HG03108 (cell line): Measurements from ENCODE around the gene TBC1D3.
"Not testable (repeated sequence)": the region's sequence is repeated elsewhere in the genome, so short reads cannot be mapped to it uniquely, and the experiment has no call there.

Source experiments
- ATAC-seq: cut with Tn5 transposase; IDR thresholded peaks from one replicate; pipeline ENCODE4 v1.9.1; 2021; ENCODE audit warnings: moderate library complexity; ENCODE audit not compliant: unreplicated experiment

TBC1D3 gene

DNA sequence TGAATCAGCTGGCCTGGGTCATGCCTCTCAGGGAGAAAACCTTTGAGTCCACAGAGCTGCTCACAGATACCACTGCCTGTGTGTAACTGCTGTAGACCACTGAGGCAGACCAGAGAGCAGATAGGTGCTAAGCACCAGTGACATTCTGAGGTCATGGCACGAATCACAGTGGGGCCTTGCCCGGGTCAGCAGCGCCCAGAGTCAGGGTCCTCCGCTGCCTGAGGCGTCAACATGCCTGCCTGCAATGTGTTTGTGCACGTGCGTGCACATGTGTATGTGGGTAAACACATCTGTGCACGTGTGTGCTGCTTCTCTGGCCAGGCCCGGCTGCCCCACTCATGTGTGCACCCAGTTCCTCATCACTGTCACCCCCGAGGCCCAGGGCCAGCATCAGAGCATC lies at the start of gene TBC1D3:
Gene TBC1D3 (minus strand): TSS at position 101 of the 400 bp plus-strand sequence. CDS start 1,526 bp downstream, outside the sequence.
- not testable (repeated sequence) for ATAC-seq

DNA sequence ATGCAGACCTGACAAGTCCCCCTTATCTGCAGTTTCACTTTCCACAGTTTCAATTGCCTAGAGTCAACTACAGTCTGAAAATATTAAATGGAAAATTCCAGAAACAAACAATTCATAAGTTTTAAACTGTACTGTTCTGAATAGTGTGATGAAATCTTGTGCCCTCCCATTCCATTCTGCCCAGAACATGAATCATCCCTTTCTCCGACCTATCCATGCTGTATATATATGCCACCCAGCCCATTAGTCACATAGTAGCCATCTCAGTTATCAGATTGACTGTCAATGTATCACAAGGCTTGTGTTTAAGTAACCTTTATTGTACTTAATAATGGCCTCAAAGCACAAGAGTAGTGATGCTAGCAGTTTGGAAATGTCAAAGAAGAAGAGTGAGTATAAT lies 40.4 kb upstream of the TBC1D3 start:
- not testable (repeated sequence) for ATAC-seq

DNA sequence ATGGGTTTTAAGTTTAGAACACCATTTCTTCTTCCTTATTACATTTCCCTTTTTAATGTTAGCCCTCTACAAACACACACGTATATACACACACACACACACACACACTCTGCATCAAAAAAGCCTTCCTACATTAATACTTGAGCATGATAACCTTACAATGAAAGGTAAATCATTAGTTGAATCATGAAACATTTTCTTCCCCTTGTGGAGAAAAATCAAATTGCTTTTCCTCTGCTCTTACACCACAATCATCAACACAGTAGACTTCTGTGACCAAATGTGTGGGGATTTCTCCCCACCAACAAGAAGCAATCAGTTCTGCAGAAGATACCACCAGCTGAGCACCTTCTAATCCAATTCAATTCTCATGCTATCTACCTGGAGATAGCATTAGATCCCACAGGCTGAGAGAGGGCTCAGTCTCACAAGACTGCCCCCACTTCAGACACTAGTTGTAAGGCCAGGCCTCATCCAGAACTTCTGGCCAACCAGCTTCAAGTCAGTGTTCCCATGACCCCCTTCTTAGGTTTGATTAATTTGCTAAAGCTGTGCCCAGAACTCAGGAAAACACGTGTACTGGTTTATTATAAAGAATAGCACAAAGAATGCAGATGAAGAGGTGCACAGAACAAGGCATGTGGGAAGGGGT lies 33.6 kb upstream of the TBC1D3 start:
- ATAC-seq, result not testable (repeated sequence)

DNA sequence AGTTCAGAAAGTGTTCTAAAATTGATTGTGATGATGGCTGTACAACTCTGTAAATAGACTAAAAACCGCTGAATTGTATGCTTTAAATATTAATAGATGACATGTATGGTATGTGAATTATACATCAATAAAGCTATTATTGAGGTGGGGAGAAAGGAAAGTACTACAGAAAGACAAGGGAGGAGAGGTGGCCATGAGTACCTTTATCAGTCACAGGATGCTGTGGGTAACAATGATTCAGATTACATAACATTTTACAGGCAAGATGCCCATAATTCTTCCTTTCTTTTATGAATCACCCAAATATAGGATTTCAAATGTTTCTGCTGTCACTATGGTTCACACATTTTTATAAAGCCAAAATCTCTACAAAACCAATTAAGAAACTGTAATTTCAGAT lies 28.5 kb upstream of the TBC1D3 start:
- not testable (repeated sequence) for ATAC-seq

DNA sequence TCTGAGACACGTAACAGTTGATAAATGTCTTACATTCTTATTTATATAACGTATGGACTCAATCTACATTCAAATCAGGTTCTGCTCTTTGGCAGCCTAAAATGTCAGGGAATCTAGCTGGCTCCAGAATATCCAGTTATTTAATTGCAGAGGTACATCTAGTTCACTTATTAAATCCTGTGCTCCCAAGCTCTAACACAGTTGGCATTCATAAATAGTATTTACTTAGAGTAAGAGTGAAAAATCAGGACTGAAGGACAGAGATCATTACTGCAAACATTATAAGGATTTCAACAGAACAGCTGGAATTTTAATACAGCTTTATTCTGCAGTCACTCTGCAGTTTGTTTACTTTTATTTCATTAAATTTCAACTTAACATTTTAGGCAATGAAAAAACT lies 7.9 kb upstream of the TBC1D3 start:
- not testable (repeated sequence) for ATAC-seq

DNA sequence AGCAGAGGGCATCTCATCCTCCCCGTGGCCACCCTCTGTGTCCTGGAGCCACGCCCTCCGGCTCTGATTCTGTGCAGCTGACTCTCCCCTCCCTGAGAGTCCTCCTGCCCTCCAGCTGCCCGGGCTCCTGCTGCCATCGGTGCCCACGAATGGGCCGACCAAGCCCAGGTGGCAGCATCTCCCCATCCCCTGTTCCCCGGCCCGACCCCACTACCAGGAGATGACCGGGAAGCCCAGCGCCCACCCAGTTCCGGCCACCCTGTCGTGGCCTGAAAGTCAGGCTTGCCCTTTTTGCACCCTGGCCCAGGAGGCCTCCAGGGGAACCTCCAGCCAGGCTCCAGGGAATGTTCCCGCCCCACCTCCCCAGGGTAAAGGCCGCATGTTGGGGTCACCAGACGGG lies 57.5 kb downstream of the TBC1D3 start:
- not testable (repeated sequence) for ATAC-seq
